HG03457 (cell line): ENCODE data around the gene SPAG16.
A peak's percentile ranks its signal among the peaks of the same experiment; 100 is the strongest.

Source experiments
- ATAC-seq: cut with Tn5 transposase; IDR thresholded peaks from one replicate; pipeline ENCODE4 v1.9.1; 2021; ENCODE audit warnings: moderate number of reproducible peaks; ENCODE audit not compliant: unreplicated experiment

The SPAG16 gene

DNA sequence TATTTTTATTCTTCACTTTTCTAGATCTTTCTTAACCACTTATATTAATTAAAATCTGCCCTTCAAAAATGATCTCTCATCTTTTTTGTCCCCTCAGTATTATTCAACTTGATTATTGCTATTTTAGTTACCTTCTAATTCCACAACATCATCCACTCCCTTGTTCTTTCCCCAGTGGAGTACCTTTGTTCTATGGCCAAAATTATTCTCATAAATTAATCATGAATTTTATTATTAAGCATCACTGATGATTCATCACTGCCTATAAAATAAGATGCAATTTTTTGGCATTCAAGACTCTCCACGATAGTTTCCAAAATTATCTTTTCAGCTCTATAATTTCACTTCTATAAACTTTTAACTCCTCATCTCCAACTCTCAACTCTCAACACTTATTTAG, 505.7 kb downstream of the SPAG16 start:
- ATAC-seq, result no peak

DNA sequence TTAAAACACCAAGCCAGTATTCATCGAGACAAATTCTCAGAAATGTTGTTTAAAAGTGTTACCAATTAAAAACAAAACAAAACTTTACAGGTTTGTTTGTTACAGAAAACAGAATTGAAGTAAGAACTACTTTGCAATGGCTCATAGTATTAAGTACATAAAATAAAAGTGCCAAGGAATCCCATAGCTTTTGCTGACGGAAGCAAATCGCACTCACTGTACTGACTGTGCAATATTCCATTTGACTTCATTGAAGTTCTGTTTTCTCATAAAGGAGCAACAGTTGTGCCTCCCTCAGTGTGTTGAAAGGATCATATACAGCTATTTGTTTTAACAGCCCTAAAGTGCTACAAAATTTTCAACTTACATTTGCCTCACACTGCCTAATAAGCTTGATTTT, 507.8 kb downstream of the SPAG16 start:
- no peak for ATAC-seq

- ATAC-seq, result no peak
These were observed 522.0 kb downstream of the SPAG16 start for GRCh38 chr2:213806125-213806726.

DNA sequence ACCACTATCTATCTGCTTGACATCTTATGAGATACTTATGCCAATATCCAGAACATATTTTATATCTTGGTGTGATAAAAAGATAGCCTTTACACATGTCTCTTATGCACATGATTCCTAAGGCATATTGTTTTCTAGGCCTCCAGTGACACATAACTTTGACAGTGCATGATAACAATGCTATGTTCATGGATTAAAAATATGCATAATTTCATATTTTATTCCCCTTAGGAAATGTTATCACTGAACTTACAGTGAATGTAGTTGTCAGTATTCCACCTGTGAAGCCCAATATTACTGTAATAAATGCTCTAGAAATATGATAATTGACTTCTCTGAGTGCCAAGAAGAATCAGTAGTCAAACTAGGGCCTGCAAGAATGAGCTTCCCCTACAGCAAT, 532.3 kb downstream of the SPAG16 start:
- ATAC-seq, result no peak

DNA sequence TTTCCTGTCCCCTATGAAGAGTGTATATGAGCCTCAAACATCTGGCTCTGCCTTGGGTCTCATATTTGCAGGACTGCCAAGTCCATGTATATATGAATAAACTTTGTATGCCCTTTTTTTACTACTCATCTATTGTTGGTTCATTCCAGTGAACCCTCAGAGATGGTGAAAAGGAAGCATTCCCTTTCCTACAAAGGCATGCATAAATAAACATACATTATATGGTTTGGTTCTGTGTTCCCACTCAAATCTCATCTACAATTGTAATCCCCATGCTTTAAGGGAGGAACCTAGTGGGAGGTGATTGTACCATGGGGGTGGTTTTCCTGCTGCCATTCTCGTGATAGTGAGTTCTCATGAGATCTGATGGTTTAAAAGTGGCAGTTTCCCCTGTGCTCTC, 534.2 kb downstream of the SPAG16 start:
- ATAC-seq, result no peak

- no peak for ATAC-seq
These were observed 550.1 kb downstream of the SPAG16 start for GRCh38 chr2:213834331-213834730.

DNA sequence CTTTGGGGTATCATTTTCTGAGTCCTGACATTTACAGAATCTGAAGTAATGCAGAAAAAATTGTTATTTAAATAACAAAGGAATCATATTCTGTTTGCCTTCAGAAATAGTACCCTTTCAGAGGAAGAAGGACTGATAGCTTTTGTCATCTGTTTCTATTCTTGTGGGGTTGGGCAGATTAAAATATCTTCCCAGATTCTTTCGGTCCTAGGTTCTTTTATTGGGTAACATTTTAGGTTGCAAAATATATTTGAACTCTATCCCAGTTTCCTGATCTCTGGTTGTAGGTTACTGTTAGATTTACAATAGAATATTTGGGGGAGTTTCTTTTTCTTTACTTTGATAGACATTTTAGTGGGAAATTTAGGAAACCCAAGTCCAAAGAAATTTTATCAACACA, 550.5 kb downstream of the SPAG16 start:
- no peak for ATAC-seq

GRCh38 chr2:213846856-213847255, 562.6 kb downstream of the SPAG16 start:
- no peak for ATAC-seq

DNA sequence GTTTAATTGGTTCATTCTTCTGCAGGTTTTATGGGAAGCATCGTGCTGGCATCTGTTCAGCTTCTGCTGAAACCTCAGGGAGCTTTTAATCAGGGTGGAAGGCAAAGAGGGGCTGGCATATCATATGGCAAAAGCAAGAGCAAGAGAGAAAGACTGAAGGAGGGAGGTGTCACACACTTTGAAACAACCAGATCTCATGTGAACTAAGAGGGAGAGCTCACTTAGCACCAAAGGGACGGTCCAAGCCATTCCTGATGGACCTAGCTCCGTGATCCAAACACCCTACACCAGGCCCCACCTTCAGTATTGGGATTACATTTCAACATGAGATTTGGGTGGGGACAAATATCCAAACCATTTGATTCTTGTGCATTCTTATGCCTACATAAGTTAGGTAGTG, 563.1 kb downstream of the SPAG16 start:
- ATAC-seq, result no peak

- ATAC-seq, result no peak
These were observed 564.4 kb downstream of the SPAG16 start for GRCh38 chr2:213848631-213849030.

GRCh38 chr2:213861638-213862037, 577.4 kb downstream of the SPAG16 start:
- no peak for ATAC-seq

GRCh38 chr2:213862407-213863076, 578.3 kb downstream of the SPAG16 start:
- ATAC-seq, result no peak

DNA sequence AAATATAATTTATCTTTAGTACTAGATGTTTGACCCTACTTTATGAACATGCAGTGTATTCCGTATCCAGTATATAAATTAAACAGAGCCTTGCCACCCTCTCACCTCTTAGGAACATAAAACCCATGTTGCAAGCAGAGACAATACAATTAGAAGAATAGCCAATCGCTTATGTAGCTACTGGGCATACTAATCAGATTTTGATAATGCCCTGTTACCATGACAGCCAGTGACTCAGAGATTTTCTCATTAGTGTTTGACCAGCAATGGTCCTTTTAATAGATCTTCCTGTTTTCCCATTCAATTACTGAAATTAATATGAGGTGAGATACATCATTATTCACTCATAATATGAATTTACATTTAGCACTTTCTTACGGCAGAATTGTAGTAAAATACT, 579.3 kb downstream of the SPAG16 start:
- no peak for ATAC-seq

DNA sequence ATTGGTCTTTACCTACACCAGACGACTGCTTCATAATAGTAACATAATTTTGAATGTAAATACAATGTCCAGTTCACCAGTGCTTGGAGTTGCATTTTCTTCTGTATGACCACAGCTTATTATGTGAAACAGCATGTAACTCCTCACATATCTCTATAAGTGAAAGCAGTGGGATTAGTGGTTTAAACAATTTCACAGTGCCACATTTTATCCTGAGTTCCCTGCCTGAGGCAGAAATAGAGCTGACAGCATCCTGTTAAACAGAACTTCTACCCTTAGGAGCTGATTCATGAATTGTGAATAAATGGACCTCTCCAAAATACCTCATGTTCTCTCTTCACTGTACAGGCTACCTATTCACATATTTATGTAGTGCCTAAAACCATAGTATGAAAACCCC, 584.3 kb downstream of the SPAG16 start:
- no peak for ATAC-seq

DNA sequence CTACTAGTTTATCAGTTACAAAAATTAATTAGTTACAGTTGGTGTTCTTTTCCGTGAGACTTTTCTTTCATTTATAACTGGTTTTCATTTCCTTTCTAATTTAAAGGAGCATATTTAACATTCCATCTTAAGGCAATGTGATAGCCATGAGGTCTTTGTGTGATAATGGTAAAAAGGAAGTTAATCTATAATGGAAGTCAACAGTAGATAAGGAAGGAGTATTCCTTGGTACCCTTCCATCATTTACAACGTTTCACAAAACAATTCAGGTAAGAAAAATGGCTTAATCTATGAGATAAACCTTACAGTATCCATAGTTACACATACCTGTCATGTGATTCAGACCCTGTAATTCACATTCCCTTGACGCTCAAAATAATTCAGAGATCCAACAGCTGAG, 601.2 kb downstream of the SPAG16 start:
- ATAC-seq, result no peak

GRCh38 chr2:213914510-213914909, 630.2 kb downstream of the SPAG16 start:
- no peak for ATAC-seq

DNA sequence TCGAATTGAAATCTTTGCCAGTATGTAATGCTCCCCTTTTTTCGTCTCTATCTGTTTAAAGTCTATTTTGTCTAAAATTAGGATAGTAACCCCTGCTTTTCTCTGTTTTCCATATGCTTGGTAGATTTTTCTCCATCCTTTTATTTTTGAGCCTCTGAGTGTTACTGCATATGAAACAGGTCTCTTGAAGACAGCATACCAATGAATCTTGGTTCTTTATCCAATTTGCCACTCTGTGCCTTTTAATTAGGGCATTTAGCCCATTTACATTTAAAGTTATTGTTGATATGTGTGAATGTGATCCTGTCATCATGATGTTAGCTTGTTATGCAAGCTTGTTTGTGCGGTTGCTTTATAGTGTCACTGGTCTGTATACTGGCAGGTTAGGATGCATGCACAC, 635.8 kb downstream of the SPAG16 start:
- no peak for ATAC-seq

- no peak for ATAC-seq
These were observed 639.3 kb downstream of the SPAG16 start for GRCh38 chr2:213923543-213923942.

DNA sequence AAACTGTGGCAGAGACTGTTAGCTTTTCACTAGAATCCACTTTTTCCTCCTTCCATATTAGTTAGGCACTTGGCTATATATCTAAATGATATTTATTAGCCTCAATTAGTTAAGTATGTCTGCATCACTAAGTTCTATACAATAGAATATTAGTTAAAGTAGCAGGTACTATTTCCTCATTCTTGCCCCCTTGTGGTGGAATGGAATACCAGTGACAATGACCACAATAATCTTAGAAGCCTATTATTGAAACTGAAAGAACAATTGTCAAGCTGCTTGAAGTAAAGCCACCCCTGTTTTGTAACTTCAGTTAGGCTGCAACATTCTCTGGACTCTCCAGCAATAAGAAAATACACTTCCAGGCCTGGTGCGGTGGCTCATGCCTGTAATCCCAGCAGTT, 650.3 kb downstream of the SPAG16 start:
- ATAC-seq, result peak; percentile 96

GRCh38 chr2:213958086-213958485, 673.8 kb downstream of the SPAG16 start:
- ATAC-seq, result no peak

DNA sequence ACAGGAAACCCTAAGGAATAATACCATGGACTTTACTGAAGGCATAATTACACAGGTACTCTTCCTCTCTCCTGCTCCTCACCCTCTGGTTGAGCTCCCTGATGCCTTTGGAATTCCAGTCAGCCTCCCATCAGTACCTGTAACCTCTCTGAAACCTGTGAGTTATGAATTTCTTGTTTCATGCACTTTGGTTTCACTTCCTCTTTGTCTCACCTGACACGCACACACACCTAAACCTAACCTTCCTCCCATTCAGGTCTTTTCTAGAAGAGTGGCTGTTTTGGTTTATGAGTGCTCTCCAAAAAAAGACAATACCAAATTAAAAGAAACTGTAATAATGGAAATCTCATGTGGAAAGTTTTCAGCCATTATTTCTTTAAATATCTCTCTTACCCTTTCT, 675.3 kb downstream of the SPAG16 start:
- ATAC-seq, result no peak

- no peak for ATAC-seq
These were observed 687.3 kb downstream of the SPAG16 start for GRCh38 chr2:213971536-213971935.

GRCh38 chr2:213980883-213981282, 696.6 kb downstream of the SPAG16 start:
- no peak for ATAC-seq
